SK-N-MC (cell line): ENCODE data around the gene FCGBP.
"Not testable (repeated sequence)": the region's sequence is repeated elsewhere in the genome, so short reads cannot be mapped to it uniquely, and the experiment has no call there.

Experiments used
- EZH2 ChIP-seq: fragments of 200-600 bp; sonication (generic); IDR thresholded peaks from one replicate; pipeline ENCODE4 v1.6.1; 2017; ENCODE audit warnings: antibody characterized with exemption
- POLR2AphosphoS5 ChIP-seq: IDR thresholded peaks from 2 replicates; pipeline ENCODE4 v1.6.1; 2012; ENCODE audit warnings: mild to moderate bottlenecking, low read depth, low read length, borderline replicate concordance

DNA sequence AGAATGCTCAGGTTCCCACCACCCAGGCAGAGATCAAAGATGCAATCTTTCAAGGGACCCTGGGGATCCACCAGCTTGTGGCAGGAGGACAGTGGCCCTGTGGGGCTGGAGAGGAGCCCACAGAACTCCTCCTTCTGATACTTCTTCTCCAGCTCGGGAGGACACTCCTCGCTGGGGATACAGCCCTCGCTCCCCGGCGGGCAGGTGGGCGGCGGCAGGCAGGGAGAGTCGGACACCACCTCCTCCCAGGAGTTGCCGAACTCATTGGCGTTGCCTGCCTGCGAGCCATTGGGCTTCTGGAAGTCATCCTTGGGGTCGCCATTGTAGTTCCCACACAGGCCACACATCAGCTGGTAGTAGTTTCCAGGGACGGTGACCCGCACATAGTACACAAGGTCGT is 32.1 kb downstream of the FCGBP start:
- not testable (repeated sequence) for TF ChIP-seq POLR2AphosphoS5, EZH2
